ENCODE data around the gene CGRRF1. TPM values are rescaled to one million over a fixed set of nuclear protein-coding genes. Genes with fewer than 3 reads are reported as not detected.

The CGRRF1 gene
- total and polyA plus RNA-seq, 7 donors = 14.1 to 41.9 (median 21.6) TPM

GRCh38 chr14:54524410-54524809 lies 14.7 kb downstream of the CGRRF1 start:
- no peaks in the 10 kb centered on the region for H3K27me3 ChIP-seq (ENCODE audit: insufficient read depth in 3 of 3, low read length in 2 of 3)
- no peak for TF ChIP-seq CTCF (IDR thresholded peaks at IDR 0.05)
- H3K4me1 ChIP-seq = no peaks in the 10 kb centered on the region
- H3K9me3 ChIP-seq = no peaks in the 10 kb centered on the region
- DNase-seq = no peak
- ATAC-seq = no peak
- intact Hi-C loops (cut with DNase I) = no loop called here
- no peak overlapping the region for H3K4me3 ChIP-seq
- no peak overlapping the region for H3K27ac ChIP-seq
- peaks cover 0 to 60% of the 10 kb centered on the region in 2 donors for H3K36me3 ChIP-seq (ENCODE audit: insufficient read depth in 1 of 2, low read depth in 1 of 2)
- 93 to 96% (median 93%) methylated on average over 4 of the region's 4 CpGs for WGBS, 3 donors

GRCh38 chr14:54528973-54529372 lies 19.3 kb downstream of the CGRRF1 start:
- H3K4me3 ChIP-seq = no peak overlapping the region
- DNase-seq (no peak), ATAC-seq (no peak)
- TF ChIP-seq CTCF (IDR thresholded peaks at IDR 0.05) = no peak
- intact Hi-C loops (cut with DNase I) = no loop called here
- H3K27ac ChIP-seq = no peak overlapping the region
- H3K4me1 ChIP-seq = no peaks in the 10 kb centered on the region
- H3K9me3 ChIP-seq = no peaks in the 10 kb centered on the region
- peaks cover 0 to 60% of the 10 kb centered on the region in 2 donors for H3K36me3 ChIP-seq (ENCODE audit: insufficient read depth in 1 of 2, low read depth in 1 of 2)
- no peaks in the 10 kb centered on the region for H3K27me3 ChIP-seq (ENCODE audit: insufficient read depth in 3 of 3, low read length in 2 of 3)
- 62 to 76% (median 64%) methylated on average over 2 of the region's 2 CpGs for WGBS, 3 donors

- intact Hi-C loops (cut with DNase I) = no loop called here
Measured at GRCh38 chr14:54529811-54530210, 20.1 kb downstream of the CGRRF1 start.

GRCh38 chr14:54532111-54533012 lies 22.7 kb downstream of the CGRRF1 start:
- ATAC-seq = no peak
- 92 to 98% (median 98%) methylated on average over 3 of the region's 3 CpGs for WGBS, 3 donors
- Histone ChIP-seq H3K4me3 (no peak overlapping the region), H3K4me1 (no peaks in the 10 kb centered on the region), H3K27me3 (ENCODE audit: insufficient read depth in 3 of 3, low read length in 2 of 3) (no peaks in the 10 kb centered on the region), H3K9me3 (no peaks in the 10 kb centered on the region), H3K27ac (no peak overlapping the region), H3K36me3 (ENCODE audit: insufficient read depth in 1 of 2, low read depth in 1 of 2) (peaks cover 0 to 41% of the 10 kb centered on the region in 2 donors)
- DNase-seq = no peak
- intact Hi-C loops (cut with DNase I) = no loop called here
- TF ChIP-seq CTCF (IDR thresholded peaks at IDR 0.05) = no peak

More at GRCh38 chr14:54529811-54530210, 20.1 kb downstream of the CGRRF1 start:
- Histone ChIP-seq H3K4me1 (no peaks in the 10 kb centered on the region), H3K9me3 (no peaks in the 10 kb centered on the region), H3K4me3 (no peak overlapping the region), H3K36me3 (ENCODE audit: insufficient read depth in 1 of 2, low read depth in 1 of 2) (peaks cover 0 to 57% of the 10 kb centered on the region in 2 donors), H3K27me3 (ENCODE audit: insufficient read depth in 3 of 3, low read length in 2 of 3) (no peaks in the 10 kb centered on the region), H3K27ac (no peak overlapping the region)
- 49 to 54% (median 53%) methylated on average over 1 of the region's 1 CpG for WGBS, 3 donors
- DNase-seq (no peak), ATAC-seq (no peak)
- TF ChIP-seq CTCF (IDR thresholded peaks at IDR 0.05) = no peak

Measured in psoas muscle (tissue), 8 donors.